Stimulated activated CD8-positive, alpha-beta memory T cell treated with anti-CD3 and anti-CD28 coated beads, Interleukin-7, amount 100 ng/mL, for 48 hours (primary cell): ENCODE results near the gene TOPBP1.
"Not testable (repeated sequence)": the region's sequence is repeated elsewhere in the genome, so short reads cannot be mapped to it uniquely, and the experiment has no call there.

Experiments
- DNase-seq, 2 donors: peaks; one replicate each; pipeline ENCODE4 v3.0.0-alpha.2; 2020; ENCODE audit warnings: low read depth in 1 of 2; ENCODE audit errors: extremely low read depth in 1 of 2

TOPBP1 gene

DNA sequence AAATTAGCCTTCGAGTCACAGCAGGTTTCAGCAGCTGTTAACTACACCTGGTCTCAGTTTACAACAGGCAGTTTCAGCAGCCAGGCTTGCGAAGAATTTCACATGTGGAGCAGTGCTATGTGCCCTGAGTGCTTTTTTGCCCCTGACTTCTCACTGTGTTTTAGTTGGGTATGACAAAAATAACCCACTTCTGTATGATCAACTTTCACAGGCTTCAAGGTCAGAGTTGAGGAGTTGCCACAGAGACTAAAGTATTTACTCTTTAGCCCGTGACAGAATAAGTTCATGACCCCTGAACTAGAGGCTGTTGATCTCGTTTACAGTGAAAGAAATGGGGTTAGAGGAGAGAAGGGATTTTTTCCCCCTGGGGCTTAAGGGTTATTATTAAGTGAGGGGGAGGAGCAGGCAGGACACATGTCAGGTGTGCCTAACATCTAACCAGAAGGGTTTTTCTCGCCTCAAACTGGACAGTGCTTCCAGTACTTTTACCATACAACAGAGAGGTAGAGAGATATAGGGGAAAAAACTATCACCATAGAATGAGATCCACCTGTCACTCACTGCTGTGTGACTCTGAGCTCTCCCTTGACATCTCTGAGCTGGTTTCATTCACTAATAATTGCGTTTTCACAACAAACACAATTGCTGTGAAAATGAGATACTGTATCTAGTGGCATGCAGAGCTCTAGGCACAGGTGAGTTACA, 14.0 kb upstream of the TOPBP1 start:
- DNase-seq = no peak

DNA sequence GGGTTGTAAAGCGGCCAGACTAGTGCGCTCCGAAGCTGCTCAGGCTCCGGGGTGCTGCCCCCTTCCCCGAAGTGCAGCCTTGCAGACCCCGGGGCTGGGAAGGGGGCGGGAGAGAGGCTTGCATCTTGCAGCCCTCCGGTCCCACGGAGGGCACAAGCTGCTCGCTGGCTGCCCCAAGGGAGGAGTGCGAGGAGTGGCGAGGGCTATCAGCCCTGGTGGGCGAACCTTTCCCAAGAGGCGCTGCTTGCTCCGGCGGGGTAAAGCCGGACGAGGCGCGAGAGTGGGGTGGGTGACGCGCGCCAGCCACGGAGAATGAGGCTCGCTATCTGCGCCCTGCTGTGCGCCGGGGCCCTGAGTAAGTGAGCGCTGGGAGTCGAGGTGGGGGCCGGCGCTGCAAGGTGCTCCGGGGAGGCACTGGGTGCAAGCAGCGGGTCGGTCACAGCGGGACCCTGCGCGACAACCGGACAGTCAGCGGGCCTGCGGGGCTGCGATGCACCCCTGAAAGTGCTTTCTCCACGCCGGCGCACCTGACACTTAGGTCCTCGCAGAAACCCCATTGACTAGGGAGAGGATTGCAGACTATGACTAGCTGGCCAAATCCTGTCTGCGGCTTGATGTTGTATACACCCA, 12.7 kb upstream of the TOPBP1 start:
- DNase-seq = no peak

DNA sequence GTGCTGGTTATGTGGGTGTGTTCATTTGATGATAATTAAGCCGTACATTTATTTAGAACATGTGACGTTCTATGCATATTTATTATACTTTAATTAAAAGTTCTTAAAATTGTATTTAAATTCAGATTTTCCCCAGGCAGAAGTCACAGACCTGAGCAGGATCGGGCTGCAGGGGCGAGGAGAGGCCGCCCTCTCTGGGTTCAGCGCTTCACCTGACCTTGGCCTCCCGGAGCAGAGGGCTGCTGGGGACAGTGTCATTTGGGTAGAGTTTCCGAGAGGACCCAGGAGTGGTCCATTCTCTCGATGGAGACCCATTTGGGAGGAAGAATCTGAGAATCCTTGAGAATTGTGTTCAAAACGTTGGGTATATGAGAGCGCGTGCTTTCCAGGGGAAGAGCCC, 12.0 kb upstream of the TOPBP1 start:
- DNase-seq = no peak

DNA sequence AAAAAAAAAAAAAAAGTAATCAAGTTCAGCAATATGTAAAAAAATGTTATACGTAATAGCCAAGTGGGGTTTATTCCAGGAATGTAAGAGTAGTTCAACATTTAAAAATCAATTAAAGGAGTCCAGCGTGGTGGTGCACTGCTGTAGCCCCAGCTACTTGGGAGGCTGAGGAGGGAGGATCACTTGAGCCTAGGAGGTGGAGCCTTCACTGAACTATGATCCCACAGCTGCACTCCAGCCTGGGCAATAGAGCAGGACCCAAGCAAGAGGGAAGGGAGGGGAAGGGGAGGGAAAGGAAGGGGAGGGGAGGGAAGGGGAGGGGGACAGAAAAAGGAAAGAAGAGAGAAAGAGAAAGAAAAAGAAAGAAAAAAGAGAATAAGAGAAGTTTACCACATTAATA, 10.7 kb upstream of the TOPBP1 start:
- DNase-seq = no peak

DNA sequence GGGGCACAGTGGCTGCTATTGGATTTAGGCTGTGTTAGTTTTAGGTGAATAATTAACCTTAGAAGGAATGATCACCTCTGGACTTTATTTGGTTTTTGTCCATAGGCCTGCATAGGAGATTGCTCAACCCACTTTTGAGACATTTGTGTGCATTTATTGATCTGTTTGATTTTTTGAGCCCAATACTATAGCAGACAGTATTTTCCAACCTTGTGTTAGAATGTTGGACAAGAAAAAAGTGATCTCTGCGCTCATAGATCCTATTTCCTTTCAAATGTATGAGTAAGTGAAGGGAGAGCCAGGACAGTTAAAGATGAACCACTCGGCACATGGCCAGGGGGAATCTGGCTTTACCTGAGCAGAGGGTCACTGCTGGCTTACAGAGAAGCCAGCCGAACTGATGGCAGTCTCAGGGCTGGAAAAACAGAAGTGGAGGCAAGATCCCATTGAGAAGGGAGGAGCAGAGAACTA, 8.8 kb upstream of the TOPBP1 start:
- no peak for DNase-seq

DNA sequence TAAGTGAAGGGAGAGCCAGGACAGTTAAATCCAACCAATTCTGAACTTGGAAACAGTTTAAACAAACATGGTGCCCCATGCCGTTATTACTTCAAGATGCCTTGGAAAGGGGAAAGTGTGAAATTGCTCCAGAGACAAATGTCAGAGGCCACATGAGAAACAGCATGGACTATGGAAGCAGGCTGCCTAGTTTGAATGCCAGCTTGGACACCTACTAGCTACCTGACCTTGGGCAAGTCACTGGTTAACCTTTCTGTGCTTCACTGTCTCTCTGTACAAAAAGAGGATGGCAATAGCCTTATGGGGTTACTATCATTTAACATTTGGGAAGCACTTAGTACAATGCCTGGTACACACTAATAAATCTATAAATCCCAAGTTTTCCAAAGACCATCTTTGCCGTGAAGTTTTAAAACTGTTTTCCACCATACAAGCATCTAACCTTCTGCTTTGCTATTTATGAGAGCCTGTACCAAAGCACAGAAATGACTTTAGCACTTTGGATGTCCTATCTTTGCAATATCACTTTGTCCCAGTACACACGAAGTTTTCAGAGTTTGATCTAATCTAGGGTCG, 8.3 kb upstream of the TOPBP1 start:
- no peak for DNase-seq

DNA sequence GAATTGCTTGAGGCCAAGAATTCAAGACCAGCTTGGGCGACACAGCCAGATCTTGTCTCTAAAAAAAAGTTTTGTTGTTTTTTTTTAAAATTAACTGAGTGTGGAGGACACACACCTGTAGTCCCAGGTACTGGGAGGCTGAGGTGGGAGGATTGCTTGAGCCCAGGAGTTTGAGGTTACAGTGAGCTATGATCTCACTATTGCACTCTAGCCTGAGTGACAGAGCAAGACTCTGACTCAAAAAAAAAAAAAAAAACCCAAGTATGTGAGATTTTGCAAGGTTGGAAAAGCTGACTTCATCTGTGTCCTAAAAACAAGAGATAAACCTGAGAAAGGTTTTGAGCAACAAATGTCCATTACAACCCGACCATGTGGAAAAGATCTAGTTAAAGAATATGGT, 5.4 kb upstream of the TOPBP1 start:
- DNase-seq = no peak

DNA sequence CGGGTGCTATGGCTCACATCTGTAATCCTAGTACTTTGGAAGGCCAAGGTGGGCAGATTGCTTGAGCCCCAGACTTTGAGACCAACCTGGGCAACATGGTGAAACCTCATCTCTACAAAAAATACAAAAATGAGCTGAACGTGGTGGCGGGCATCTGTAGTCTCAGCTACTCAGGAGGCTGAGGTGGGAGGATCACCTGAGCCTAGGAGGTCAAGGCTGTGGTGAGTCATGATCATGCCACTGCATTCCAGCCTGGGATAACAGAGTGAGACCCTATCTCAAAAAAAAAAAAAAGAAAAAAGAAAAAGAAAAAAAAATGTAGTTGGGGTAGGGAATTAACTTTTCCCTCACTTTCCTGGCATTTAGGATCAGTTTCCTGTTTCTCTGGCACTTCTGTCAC, 3.4 kb upstream of the TOPBP1 start:
- not testable (repeated sequence) for DNase-seq

DNA sequence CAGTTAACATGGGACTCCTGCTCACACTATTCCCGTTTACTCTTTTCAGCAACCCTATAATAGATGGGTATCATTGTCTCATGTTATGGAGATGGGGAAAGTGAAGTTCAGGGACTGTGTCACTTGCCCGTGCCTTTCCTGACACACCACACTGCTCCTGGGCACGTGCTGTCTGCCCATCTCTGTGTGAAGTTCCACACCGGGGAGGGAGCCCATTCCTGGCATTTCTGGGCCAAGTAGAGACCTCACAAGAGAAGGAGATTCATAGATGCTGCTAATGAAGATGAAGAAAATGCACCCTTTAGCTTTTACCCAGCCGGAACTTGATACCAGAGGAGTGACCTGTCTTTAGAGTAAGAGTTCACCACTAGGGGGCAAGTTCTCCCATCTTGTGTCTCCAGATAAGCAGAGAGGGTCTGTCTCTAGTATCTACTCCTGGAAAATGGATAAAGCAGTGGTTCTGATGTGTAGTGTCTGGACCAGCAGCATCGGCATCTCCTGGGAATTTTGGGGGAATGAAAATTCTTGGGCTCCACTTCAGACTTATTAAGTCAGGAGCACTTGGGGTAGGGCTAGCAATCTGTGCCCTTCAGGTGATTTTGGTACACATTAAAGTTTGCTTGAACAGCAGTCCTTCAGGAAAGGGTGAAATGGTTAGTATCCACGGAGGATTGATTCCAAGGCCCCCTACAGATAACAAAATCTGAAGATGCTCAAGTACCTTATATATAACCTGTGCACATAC, 2.0 kb upstream of the TOPBP1 start:
- DNase-seq = no peak

DNA sequence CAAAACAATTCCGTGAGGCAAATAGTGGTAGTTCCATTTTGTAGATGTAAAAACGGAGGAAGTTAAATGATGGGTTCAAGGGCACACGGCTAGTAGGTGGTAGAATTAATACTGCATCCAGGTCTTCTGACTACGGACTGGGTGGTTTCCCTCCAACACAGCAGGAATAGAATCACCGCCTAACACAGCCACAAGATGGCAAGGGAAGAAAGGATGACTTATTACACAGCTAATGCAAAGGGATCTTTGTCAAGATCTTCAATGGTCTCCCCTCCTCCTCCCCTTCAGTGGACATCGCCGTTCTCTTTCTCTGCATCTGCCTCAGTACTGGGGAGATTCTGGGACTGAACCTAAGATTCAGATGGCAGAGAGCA, 524 bp upstream of the TOPBP1 start:
- no peak for DNase-seq

DNA sequence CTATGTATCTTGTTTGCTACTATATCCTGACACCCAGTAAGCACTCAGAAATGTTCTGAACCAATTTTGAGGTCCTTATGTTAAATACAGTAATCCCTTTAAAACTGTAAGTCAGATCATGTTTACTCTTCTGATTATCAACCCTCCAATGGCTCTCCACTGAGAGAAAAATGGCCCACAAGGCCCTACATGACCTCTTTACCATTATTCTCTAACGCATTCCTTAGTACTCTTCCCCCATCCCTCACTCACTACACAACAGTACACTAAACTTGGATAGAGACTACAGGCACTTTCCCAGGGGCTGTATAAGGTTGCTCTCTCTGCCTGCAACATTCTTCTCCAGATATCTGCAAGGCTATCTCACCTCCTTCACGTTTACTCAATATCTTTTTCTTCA, 1.9 kb downstream of the TOPBP1 start:
- no peak for DNase-seq

DNA sequence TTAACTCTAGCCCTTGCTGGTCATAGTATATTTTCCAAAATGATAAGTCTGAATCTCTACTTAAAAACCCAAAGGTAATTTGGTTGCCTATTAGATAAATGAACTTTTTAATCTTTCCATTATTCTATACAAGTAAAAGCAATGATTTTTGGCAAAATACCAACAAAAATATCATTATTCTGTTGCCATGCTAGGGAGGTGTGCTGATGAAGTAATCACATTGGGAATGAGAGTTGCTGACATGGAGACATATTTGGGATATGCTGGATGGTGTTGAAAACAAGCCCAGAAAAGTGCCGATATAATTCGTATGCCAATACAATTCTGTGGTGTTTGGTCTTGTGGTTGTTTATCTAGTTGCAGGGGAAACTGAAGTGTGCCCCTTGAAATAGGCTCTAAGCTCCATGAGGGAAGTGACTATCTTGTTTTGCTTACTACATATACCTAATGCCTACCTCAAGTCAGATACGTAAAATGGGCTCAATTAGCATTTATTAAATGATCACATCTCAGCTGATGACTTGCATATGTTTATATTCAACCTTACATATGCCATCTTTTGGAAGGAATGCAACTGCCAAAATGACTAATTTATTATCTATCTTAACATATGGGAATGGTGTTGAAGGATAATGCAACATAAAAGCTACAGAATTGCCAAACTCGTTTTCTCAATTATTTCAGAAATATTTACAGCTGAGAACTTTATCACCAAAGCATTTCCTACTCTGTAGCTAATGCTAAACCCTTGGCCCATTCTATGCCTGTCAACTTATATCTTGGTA, 5.8 kb downstream of the TOPBP1 start:
- DNase-seq = no peak

DNA sequence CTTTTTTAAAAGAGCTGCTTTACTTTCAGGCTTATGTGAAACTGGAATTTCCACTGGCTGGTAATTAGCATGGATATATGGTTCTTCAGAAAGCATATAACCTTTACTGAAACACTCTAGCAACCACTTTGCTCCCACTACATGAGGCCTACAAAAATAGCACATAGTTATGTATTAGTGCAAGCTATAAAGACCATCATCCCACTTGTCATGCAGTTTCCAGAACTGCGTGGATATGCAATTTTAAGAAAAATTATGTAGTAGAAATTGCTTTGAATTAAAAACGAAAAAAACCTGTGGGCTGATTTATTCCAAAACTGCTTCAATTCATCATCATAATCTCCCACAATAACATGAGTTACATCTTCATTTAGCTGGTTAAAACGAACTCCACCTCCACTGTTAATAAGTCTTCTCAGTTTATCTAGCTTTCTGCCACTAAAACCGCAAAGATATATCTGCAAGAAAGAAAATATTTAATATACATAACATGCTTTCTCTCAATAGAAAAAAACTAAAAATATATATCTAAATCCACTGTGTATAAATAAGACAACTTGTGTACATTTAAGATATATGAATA, 12.2 kb downstream of the TOPBP1 start:
- DNase-seq = no peak

DNA sequence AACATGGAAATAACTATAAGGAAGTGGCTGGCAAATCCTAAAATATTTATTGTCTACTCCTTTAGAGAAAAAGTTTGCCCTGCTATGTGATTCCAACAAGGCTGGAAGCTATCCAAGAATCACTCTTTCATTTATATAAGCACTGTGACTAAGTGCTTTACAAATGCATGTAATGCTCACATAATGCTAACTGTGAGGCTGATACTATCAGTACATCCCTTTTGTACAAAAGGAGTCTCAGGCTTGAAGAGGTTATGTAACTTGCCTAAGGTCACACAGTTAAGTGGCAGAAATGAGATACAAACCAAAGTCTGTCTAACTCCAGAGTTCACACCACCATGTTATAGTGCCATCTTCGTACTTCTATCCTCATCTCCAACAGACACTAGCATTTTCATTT, 17.0 kb downstream of the TOPBP1 start:
- no peak for DNase-seq

DNA sequence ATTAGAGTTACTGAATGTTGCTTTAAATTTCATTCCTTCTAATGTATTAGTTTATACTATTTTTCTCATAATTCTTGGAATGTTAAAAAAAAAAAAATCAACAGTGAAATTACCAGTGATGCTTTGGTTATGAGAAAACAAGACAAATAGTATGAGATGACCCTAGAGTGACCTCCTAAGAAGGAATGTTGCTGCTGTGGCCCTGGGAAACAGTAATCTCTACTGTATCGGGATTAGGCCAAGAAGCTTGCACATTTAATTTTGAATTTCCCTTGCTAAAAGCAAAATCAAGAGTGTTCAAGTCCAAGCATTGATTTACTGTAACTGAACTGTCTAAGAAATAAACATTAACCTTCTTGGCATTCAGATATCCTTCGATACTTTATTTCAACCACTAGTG, 18.1 kb downstream of the TOPBP1 start:
- no peak for DNase-seq

DNA sequence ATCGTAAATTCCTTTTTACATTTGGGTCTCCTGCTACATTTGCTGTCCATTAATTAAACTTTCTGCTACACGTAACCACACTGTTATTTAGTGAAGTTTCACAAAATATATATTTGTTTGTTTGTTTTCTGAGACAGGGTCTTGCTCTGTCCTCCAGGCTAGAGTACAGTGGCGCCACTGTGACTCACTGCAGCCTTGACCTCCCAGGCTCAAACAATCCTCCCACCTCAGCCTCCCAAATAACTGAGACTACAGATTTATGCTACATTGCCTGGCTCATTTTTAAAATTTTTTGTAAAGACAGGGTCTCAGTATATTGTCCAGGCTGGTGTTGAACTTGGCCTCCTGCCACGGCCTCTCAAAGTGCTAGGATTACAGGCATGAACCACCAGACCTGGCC, 20.5 kb downstream of the TOPBP1 start:
- DNase-seq = no peak

DNA sequence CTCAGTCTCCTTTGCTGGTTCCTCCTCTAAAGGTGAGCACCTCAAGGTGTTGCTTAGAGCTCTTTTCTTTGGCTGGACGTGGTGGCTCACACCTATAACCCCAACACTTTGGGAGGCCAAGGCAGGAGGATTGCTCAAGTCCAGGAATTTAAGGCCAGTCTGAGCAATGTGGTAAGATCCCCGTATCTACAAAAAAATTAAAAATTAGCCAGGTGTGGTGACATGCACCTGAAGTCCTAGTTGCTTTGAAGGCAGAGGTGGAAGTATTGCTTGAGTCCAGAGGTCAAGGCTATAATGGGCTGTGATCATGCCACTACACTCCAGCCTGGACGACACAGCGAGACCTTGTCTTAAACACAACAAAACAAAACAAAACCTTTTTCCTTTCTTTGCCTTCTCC, 28.3 kb downstream of the TOPBP1 start:
- no peak for DNase-seq

DNA sequence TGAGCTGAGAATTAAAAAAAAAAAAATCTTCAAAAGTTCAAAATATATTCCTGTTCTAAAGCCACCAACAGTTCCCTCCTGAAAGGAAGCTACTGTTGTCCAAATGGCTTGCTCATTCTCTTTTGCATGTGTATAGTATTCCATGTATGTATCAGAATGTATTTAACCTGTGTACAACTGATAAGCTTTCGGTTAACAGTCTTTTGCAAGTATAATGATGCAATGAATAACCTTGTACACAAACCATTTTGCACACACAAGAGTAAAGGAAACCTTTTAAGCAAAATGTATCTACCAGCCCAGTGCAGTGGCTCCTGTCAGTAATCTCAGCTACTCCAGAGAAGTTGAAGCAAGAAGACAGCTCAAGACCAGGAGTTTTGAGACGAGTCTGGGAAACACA, 32.6 kb downstream of the TOPBP1 start:
- no peak for DNase-seq

DNA sequence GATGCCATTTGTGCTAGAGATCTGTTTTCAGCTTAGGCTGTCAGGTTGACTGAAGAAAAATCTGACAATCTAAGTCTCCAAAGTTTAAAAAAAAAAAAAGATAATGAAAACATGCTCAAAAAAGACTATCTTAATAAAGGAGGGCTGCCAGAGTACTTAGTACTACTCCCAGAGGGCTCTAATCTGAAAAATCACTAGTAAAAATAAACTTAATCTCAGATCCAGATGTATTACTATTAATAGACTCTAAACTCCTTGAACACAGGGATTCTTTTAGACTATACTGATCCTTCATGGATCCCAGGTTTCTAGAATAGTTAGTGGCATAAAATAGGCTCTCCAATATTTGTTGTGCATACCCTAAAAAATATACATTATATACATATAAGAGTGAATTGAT, 34.0 kb downstream of the TOPBP1 start:
- no peak for DNase-seq

DNA sequence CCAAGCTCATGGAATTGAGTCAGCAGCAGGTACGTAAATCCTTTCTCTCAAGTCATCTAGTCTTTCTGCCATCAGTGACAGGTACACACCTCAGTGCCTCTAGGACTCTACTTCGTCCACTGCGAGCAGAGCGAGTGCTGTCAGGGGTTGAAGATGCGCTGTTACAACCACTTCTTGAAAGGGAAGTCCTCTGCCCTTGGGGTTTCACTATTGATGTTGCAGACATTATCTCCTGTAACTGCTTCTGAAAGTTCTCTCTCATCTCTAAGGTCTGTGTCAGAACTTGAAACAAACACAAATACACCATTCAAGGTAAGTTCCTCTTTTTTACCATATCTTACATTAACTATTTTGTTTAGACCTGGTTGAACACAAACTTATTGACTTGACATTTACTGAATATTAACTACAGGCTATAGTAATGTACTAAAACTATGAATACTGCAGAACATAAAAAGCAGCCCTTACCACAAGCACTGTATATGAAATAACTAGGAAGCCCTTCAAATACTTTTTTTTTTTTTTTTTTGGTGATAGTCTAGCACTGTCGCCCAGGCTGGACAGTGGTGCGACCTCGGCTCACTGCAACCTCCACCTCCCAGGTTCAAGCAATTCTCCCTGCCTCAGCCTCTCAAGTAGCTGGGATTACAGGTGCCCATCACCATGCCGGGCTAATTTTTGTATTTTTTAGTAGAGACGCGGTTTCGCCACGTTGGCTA, 41.5 kb downstream of the TOPBP1 start:
- DNase-seq = no peak
